Endothelial cell (in vitro differentiated cells): ENCODE data around the gene DENND1A. TPM values are rescaled to one million over a fixed set of nuclear protein-coding genes. Genes with fewer than 3 reads are reported as not detected.
"Not testable (repeated sequence)": the region's sequence is repeated elsewhere in the genome, so short reads cannot be mapped to it uniquely, and the experiment has no call there.

Experiments used
- DNase-seq: peaks from one replicate; pipeline ENCODE4 v3.0.0; 2021; ENCODE audit warnings: low spot score
- H3K27ac Mint-ChIP-seq: one replicate; pipeline ENCODE4 v1.8.0; 2021; ENCODE audit warnings: mixed read lengths, inconsistent platforms; ENCODE audit not compliant: unreplicated experiment
- H3K27me3 Mint-ChIP-seq: one replicate; pipeline ENCODE4 v1.8.0; 2021; ENCODE audit warnings: mild to moderate bottlenecking, moderate library complexity, mixed read lengths, inconsistent platforms; ENCODE audit not compliant: unreplicated experiment
- H3K36me3 Mint-ChIP-seq: one replicate; pipeline ENCODE4 v1.8.0; 2021; ENCODE audit warnings: mild to moderate bottlenecking, low read depth, mixed read lengths, inconsistent platforms; ENCODE audit not compliant: unreplicated experiment
- H3K4me1 Mint-ChIP-seq: one replicate; pipeline ENCODE4 v1.8.0; 2021; ENCODE audit warnings: mild to moderate bottlenecking, mixed read lengths, inconsistent platforms; ENCODE audit not compliant: unreplicated experiment
- H3K4me3 Mint-ChIP-seq: one replicate; pipeline ENCODE4 v1.8.0; 2021; ENCODE audit warnings: mild to moderate bottlenecking, mixed read lengths, inconsistent platforms; ENCODE audit not compliant: unreplicated experiment
- H3K9me3 Mint-ChIP-seq: one replicate; pipeline ENCODE4 v1.8.0; 2021; ENCODE audit warnings: mixed read lengths, inconsistent platforms; ENCODE audit not compliant: unreplicated experiment
- CTCF ChIP-seq: fragments of 200-600 bp; sonication (generic); IDR thresholded peaks from one replicate; pipeline ENCODE4 v1.5.0; 2021; ENCODE audit warnings: antibody characterized with exemption; ENCODE audit not compliant: unreplicated experiment
- long read RNA-seq: library from polyadenylated mRNA; unstranded; transcript quantifications from one replicate; pipeline ENCODE4 v2.0.0, GENCODE V29; 2020; ENCODE audit not compliant: unreplicated experiment
- total RNA-seq: library from RNA; stranded (reverse); fragmentation: NEBNext Ultra II Directional; extraction: Animal tissue kit (Norgen Biotek cat#: 25700); gene quantifications from one replicate; pipeline ENCODE4 v1.2.1, GENCODE V29; 2021; ENCODE audit not compliant: unreplicated experiment

The DENND1A gene, protein sequence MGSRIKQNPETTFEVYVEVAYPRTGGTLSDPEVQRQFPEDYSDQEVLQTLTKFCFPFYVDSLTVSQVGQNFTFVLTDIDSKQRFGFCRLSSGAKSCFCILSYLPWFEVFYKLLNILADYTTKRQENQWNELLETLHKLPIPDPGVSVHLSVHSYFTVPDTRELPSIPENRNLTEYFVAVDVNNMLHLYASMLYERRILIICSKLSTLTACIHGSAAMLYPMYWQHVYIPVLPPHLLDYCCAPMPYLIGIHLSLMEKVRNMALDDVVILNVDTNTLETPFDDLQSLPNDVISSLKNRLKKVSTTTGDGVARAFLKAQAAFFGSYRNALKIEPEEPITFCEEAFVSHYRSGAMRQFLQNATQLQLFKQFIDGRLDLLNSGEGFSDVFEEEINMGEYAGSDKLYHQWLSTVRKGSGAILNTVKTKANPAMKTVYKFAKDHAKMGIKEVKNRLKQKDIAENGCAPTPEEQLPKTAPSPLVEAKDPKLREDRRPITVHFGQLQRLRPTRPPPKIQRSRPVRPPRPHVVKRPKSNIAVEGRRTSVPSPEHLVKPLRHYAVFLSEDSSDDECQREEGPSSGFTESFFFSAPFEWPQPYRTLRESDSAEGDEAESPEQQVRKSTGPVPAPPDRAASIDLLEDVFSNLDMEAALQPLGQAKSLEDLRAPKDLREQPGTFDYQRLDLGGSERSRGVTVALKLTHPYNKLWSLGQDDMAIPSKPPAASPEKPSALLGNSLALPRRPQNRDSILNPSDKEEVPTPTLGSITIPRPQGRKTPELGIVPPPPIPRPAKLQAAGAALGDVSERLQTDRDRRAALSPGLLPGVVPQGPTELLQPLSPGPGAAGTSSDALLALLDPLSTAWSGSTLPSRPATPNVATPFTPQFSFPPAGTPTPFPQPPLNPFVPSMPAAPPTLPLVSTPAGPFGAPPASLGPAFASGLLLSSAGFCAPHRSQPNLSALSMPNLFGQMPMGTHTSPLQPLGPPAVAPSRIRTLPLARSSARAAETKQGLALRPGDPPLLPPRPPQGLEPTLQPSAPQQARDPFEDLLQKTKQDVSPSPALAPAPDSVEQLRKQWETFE
- 14.1 TPM for total RNA-seq
- long read RNA-seq, partial matches to known transcripts = 0 of 2 reads
- long read RNA-seq, other reads (novel, unspliced or antisense) = 2 of 2 reads

DNA sequence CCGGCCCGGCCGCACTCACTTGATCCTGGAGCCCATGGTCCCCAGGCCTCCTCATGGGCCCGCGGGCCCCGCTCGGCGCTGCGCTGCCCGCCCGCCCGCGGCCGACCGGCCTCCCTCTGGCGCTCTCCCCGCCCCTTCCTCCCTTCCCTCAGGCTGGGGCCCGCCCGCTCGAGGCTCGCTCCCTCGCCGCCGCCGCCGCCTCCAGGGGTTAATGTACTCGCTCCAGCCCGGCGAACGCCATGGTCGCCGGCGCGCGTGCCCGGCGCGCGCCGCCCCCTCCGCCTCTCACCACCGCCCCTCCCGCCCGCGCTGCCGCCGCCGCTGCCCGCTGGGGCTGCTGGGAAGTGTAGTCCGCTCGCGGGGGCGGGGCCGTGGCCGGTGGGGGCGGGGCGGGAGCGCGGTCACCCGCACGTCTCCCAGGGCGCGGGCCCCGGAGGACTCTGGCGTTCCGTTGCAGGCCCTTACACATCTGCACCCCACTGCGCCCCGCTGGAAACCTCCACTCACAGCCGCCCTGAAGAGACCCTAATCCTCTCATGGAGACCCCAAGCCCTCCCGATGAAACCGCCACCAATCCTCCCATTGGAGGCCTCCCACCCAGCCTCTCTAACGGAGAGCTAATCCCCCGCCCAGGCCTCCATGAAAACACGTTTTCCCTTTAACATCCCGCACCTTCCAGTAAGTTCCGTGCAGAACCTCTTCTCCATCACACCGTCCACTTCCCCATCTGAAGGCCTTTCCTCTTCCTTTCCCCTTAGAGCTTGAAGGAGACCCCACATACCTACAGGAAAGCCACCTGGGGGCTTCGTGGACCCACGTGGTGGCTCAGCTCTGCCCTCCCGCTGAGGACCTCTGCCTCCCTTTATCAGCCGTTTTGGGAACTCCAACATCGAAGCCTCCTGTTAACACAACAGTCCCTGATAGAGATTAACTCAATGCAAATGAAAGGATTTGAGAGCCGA, at the start of gene DENND1A:
Gene DENND1A (minus strand): TSS at position 257 of the 962 bp plus-strand sequence. CDS start 221 bp downstream, at position 36.
- Mint-ChIP-seq H3K27ac (peak within 1 kb of the TSS; percentile 22), H3K4me1 (peaks cover 30% of the 10 kb centered on the region), H3K36me3 (peaks cover 5% of the 10 kb centered on the region), H3K9me3 (no peaks in the 10 kb centered on the region), H3K27me3 (peaks cover 8% of the 10 kb centered on the region), H3K4me3 (peak within 1 kb of the TSS; percentile 92)
- peak; percentile 97 for DNase-seq
- TF ChIP-seq CTCF = no peak

- H3K36me3 Mint-ChIP-seq = no peaks in the 10 kb centered on the region
- H3K4me3 Mint-ChIP-seq = no peak overlapping the region
- no peak for DNase-seq
- peaks cover 4% of the 10 kb centered on the region for H3K27me3 Mint-ChIP-seq
- H3K27ac Mint-ChIP-seq = no peak overlapping the region
- no peak for TF ChIP-seq CTCF
- H3K4me1 Mint-ChIP-seq = no peaks in the 10 kb centered on the region
- no peaks in the 10 kb centered on the region for H3K9me3 Mint-ChIP-seq
Observed at GRCh38 chr9:123978981-123979380, 49.1 kb upstream of the DENND1A start.

GRCh38 chr9:123976579-123976978, 46.7 kb upstream of the DENND1A start:
- H3K4me3 Mint-ChIP-seq, H3K27me3 Mint-ChIP-seq, H3K9me3 Mint-ChIP-seq, H3K36me3 Mint-ChIP-seq, DNase-seq, H3K4me1 Mint-ChIP-seq, H3K27ac Mint-ChIP-seq: not testable (repeated sequence)

- Mint-ChIP-seq H3K4me3 (no peak overlapping the region), H3K27me3 (no peaks in the 10 kb centered on the region), H3K36me3 (no peaks in the 10 kb centered on the region), H3K9me3 (no peaks in the 10 kb centered on the region), H3K27ac (no peak overlapping the region), H3K4me1 (no peaks in the 10 kb centered on the region)
- TF ChIP-seq CTCF = no peak
- no peak for DNase-seq
Observed at GRCh38 chr9:123975871-123976270, 45.9 kb upstream of the DENND1A start.
